ENCODE results near the gene ITGAX.
A peak's percentile ranks its signal among the peaks of the same experiment; 100 is the strongest.

Gene ITGAX

GRCh38 chr16:31362476-31363405 is 7.8 kb downstream of the ITGAX start:
- TF ChIP-seq, protein P1, sequence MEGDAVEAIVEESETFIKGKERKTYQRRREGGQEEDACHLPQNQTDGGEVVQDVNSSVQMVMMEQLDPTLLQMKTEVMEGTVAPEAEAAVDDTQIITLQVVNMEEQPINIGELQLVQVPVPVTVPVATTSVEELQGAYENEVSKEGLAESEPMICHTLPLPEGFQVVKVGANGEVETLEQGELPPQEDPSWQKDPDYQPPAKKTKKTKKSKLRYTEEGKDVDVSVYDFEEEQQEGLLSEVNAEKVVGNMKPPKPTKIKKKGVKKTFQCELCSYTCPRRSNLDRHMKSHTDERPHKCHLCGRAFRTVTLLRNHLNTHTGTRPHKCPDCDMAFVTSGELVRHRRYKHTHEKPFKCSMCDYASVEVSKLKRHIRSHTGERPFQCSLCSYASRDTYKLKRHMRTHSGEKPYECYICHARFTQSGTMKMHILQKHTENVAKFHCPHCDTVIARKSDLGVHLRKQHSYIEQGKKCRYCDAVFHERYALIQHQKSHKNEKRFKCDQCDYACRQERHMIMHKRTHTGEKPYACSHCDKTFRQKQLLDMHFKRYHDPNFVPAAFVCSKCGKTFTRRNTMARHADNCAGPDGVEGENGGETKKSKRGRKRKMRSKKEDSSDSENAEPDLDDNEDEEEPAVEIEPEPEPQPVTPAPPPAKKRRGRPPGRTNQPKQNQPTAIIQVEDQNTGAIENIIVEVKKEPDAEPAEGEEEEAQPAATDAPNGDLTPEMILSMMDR (IDR thresholded peaks at IDR 0.05; ENCODE audit: control extremely low read depth, extremely low read depth, low read depth, missing control alignments) = no peak

DNA sequence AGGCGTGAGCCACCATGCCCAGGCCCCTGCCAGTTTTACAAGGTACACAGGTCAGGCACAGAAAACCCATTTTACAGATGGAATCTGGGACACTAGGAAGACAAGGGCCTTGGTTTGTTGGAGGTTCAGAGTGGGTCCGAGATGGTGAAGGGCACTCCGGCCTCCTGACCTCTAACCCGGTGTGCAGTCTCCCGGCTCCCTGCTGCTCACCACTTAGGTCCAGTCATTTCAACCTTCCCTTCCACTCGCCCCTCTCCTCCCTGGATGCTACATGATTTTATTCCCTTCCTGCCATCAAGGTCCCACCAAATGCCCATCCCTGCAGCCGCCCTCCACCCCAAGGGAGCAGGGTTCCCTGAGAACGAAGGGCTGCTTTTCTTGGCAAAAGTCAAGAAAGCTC is 8.7 kb downstream of the ITGAX start:
- CTCF ChIA-PET = interaction anchor here (1.2 kb wide), 1 partner anchor 11 kb away, joined by 3 read pairs; no protein-coding TSS in a partner anchor
- POLR2A ChIA-PET = no interaction called here
- DNase-seq (ENCODE audit: extremely low spot score) = no peak
- TF ChIP-seq, protein P1 (IDR thresholded peaks at IDR 0.05; ENCODE audit: control extremely low read depth, extremely low read depth, low read depth, missing control alignments) = no peak

More at GRCh38 chr16:31362476-31363405, 7.8 kb downstream of the ITGAX start:
- no peak for DNase-seq (ENCODE audit: extremely low spot score)
- ChIA-PET POLR2A (no interaction called here), CTCF (interaction anchor here (1.1 to 1.2 kb wide), 2 partner anchors 12 to 29 kb away, joined by 3 read pairs; no protein-coding TSS in a partner anchor)

DNA sequence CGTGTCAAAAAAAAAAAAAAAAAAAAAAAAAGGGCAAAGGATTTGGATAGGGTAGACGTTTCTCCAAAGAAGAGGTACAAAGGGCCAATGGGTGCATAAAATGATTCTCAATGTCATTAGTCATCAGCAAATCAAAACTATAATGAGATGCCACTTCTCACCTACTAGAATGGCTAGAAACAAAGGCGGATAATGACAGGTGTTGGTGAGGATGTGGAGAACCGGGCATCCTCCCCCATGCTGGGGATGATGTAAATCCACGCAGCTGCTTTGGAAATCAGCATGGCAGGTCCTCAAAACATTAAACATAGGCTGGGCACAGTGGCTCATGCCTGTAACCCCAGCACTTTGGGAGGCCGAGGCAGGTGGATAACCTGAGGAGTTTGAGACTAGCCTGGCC is 9.4 kb downstream of the ITGAX start:
- POLR2A ChIA-PET = no interaction called here
- DNase-seq (ENCODE audit: extremely low spot score) = no peak

GRCh38 chr16:31365131-31365865 is 10.3 kb downstream of the ITGAX start:
- DNase-seq (ENCODE audit: extremely low spot score) = peak; percentile 57
- ChIA-PET CTCF (interaction anchor here (0.7 kb wide), 1 partner anchor 9 kb away, joined by 3 read pairs; no protein-coding TSS in a partner anchor), POLR2A (no interaction called here)
- TF ChIP-seq, protein P1 (IDR thresholded peaks at IDR 0.05; ENCODE audit: control extremely low read depth, extremely low read depth, low read depth, missing control alignments) = no peak

More for the DNA sequence above, 9.4 kb downstream of the ITGAX start:
- TF ChIP-seq, protein P1 (IDR thresholded peaks at IDR 0.05; ENCODE audit: control extremely low read depth, extremely low read depth, low read depth, missing control alignments) = no peak
- CTCF ChIA-PET = no interaction called here

DNA sequence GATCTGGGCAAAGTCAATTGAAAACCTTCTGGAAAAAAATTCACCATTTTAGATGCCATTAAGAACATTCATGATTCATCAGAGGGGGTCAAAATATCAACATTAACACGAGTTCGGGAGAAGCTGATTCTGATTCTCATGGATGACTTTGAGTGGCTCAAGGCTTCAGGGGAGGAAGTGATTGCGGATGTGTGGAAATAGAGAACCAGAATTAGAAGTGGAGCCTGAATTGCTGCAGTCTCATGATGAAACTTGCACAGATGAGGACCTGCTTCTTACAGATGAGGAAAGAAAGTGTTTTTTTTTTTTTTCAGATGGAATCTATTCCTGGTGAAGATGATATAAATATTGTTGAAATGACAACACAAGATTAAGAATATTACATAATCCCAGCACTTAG is 12.9 kb downstream of the ITGAX start:
- TF ChIP-seq, protein P1 (IDR thresholded peaks at IDR 0.05; ENCODE audit: control extremely low read depth, extremely low read depth, low read depth, missing control alignments) = no peak
- no peak for DNase-seq (ENCODE audit: extremely low spot score)
- POLR2A ChIA-PET = no interaction called here
- CTCF ChIA-PET = interaction anchor here (1.3 kb wide), 1 partner anchor 15 kb away, joined by 8 read pairs; no protein-coding TSS in a partner anchor

DNA sequence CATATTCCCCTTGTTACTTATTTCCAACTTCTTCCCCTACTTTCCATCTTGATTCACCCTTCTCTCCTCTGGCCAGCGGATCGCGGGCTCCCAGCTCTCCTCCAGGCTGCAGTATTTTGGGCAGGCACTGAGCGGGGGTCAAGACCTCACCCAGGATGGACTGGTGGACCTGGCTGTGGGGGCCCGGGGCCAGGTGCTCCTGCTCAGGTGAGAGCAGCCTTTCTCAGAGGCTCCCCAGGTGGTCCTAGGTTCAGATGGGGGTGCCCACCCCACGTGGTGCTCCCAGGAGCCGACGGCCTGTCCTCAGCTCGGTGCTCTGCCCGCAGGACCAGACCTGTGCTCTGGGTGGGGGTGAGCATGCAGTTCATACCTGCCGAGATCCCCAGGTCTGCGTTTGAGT is 16.0 kb downstream of the ITGAX start:
- CTCF ChIA-PET = no interaction called here
- POLR2A ChIA-PET = no interaction called here
- TF ChIP-seq, protein P1 (IDR thresholded peaks at IDR 0.05; ENCODE audit: control extremely low read depth, extremely low read depth, low read depth, missing control alignments) = no peak
- no peak for DNase-seq (ENCODE audit: extremely low spot score)

Measured in GM10248 (cell line).